GM19397 (cell line): Measurements from ENCODE around the gene CTDSPL2.
"Not testable (repeated sequence)": the region's sequence is repeated elsewhere in the genome, so short reads cannot be mapped to it uniquely, and the experiment has no call there.

ENCODE experiments used
- ATAC-seq: cut with Tn5 transposase; IDR thresholded peaks from one replicate; pipeline ENCODE4 v1.9.1; 2021; ENCODE audit warnings: mild to moderate bottlenecking, moderate library complexity; ENCODE audit not compliant: unreplicated experiment

Gene CTDSPL2

DNA sequence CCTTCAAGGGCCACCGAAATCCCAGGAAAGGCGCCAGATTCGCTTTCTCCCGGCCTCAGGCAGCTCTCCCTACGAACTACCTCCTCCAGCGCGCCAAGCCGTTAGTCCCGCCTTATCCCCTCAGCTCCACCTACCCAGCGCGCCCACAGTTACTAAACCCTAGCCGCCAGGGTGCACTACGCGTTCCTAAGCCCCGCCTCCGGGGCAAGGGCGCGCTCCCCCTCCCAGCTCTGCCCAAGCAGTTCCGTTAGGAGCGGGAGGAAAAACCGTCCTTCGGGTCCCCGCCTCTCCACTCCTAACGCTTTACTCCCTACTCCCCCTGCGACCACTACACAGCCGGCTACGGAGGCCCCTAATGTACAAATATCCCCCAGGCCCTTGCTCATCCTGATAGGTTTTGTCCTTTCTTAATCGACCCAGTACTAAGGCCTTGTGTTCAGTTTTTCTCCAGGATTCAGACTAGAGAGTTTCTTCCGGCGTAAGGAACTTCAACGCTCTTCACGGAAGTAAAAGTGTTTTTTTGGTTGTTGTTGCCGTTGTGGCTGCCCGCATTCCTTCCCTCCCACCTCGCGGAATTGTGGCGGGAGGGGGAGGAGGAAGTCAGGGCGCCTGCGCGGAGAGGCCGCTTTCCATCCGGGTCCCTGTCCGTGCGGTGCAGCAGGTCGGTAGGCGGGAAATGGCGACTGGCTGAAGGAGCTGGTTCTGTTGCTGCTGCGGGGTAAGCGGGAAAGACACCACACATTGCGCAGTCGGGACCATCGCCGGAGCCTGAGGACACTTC is at the start of gene CTDSPL2:
TSS of gene CTDSPL2 (plus strand) at position 655 of the 781 bp plus-strand sequence. CDS start 31,386 bp downstream, outside the sequence.
- peak; percentile 95 for ATAC-seq

DNA sequence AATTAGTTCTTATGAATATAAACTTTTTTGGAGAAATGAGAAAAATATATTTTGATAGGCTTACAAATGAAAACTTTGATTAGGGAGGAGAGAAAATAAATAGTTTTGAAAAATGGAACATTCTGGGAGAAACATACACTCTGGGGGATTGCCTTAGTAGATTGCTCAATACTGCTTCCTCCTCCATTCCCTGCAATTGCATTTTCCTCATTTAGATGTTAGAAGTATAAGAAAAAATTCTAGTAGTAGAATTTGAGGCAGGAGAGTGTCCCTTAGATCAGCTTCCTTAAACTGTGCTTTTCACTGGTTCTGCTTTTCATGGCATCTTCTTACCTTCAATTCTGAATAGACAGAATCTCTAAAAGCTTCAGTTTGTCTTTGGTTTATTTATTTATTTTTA is 46.2 kb upstream of the CTDSPL2 start:
- ATAC-seq, result no peak

- ATAC-seq, result no peak
Measured at GRCh38 chr15:44385344-44385942, 42.0 kb upstream of the CTDSPL2 start.

DNA sequence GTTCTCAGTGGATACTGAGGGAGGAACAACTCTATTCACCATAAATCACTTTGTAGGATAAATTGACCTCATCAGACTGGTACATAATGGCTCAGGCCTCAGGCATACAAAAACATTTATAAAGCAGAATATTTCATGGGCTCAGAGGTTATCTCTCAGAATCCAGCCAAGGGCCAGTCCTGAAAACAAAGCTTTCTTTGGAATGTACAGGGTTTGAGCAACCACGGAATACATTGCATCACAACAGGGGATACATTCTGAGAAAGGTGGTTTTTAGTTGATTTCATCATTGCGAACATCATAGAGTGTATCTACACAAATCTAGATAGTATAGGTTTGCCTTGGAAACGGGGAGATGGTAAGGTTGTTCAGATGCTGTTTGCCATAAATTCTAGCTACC is 33.4 kb upstream of the CTDSPL2 start:
- ATAC-seq, result no peak

GRCh38 chr15:44394562-44394961 is 32.9 kb upstream of the CTDSPL2 start:
- no peak for ATAC-seq

GRCh38 chr15:44397869-44398268 is 29.6 kb upstream of the CTDSPL2 start:
- no peak for ATAC-seq

DNA sequence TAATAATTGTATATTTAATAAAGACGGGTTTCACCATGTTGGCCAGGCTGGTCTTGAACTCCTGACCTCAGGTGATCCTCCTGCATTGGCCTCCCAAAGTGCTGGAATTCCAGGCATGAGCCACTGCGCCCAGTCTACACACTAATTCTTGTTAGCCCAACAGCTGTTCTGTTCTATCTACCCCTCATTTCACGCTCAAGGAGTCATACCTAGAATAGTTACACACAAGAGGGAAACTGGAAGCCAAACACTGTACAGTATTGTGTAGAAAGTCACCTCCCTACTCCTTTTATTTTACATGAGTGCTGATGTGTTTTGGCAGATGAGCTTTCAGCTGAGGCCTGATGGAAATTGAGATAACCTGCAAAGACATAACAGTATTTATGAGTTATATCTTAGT is 13.4 kb upstream of the CTDSPL2 start:
- ATAC-seq, result no peak

DNA sequence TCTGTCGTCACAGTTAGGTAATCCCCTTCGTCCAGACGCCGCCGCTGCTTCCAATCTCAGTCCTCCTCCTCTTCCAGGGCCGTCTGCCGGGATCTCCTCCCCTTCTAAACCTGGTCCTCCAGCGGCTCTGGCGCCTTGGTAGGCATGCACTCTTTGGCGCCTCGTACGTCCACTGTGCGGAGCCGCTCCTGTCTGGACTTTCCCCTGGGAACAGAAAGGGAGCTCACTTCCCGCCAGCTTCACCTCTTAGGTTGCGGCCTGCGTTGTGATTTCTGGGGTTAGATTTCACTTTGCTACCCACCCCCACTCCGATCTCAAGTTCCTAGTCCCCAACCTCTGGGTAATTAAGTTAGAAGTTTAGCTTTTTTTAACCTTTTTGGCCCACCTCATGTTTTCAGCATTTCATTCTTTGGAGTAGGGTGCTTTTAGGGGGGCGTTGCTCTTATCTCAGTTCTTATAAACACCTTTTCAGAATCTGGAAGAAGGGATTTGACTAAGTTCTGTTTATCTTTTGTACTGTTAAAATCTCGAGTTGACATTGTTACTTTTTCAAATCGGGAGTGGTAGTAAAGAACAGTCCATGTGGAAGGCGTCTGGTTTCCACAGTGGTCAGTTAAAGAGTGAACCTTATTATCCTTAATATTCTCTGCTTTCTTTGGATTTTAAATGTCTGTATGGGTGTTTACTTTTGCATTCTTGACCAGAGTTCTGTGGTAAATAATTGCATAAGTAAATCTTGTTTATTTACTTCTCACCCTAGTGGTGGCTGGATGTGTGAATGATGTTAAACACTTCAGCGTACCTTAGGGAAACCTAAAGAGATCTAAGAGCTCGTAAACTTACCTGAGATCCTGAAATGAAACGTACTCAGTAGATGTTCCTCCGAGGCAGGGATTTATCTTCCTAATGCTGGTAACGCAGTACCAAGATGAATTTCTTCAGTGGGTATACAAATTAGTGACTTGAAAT is 611 bp downstream of the CTDSPL2 start:
- ATAC-seq, result peak; percentile 3

GRCh38 chr15:44435893-44436667 is 8.7 kb downstream of the CTDSPL2 start:
- ATAC-seq, result no peak

- ATAC-seq, result no peak
Measured at GRCh38 chr15:44438402-44438801, 11.0 kb downstream of the CTDSPL2 start.

DNA sequence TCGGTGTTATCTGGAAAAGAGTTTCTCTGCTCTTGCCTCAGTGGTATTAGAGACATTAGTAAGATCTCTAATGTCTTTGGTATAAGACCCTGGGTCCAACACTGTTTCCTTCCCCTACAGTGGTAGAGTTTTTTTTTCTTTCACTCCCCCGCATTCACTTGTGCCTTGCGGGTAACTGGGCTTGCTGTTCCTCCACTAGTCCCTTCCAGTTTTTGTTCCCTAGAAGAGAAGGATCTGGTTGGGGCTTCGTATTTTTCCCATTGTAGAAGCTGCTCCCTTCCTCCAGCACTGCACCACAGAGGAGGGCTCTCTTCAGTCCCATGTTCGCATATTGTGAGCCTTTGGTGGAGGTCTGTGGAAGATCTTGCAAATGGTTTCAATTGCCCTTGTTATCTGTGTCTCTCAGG is 13.7 kb downstream of the CTDSPL2 start:
- no peak for ATAC-seq

DNA sequence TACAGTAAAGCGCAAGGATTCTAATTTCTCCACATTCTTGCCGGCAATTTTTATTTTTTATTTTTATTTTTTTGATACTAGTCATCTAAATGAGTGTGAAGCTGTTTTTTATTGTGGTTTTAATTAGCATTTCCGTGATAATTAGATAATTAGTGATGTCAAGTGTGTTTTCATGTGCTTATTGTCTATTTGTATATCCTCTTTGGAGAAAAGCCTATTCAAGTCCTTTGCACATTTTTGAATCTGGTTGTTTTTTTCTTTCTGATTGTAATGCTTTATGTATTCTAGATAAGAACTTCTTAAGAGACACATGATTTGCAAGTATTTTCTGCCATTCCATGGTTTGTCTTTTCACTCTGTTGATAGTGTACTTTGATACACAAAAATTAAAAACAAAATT is 16.1 kb downstream of the CTDSPL2 start:
- no peak for ATAC-seq

DNA sequence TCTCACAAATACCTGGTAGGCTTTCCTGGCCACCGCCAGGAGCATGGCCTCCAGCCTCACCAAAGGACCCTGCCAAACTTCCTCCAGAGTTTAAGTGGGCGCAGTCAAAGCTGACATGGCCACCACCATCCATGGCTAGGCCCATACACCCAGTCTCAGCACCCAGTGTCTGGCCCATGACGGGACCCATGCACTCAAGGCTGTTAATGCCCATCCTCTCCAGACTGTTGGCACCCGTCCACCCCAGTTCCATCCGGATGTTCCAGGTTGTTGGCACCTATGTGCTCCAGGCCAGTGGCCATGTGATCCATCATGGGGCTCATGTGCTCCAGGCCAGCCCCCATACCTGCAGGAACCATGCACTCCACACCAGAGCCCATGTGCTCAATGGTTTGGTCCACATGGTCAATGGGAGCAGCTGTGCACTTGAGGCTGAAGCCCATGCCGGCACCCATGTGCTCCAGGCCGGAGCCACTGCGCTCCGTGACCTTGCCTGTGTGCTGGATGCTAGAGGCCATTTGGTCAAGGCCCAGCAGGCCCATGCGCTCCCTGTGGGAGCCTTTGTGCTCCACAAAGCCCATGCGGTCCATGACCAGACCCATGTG is 20.4 kb downstream of the CTDSPL2 start:
- ATAC-seq, result no peak

DNA sequence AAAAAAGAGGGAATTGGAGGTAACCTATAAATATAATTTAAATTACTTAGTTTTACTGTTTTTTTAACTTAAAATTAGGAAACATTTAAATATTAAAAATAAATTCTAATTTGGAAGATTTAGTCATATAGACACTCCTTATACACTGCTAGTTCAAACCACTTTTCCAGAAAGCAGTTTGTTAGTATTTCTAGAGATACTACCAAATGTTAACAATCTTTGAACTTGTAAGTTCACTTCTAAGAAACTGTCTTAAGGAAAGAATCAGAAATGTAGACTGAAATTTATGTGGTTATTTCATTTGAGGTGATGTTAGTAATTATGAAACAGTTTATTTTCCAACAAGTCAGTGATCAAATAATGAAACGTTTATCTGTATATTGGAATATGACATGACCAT is 22.7 kb downstream of the CTDSPL2 start:
- ATAC-seq, result no peak

DNA sequence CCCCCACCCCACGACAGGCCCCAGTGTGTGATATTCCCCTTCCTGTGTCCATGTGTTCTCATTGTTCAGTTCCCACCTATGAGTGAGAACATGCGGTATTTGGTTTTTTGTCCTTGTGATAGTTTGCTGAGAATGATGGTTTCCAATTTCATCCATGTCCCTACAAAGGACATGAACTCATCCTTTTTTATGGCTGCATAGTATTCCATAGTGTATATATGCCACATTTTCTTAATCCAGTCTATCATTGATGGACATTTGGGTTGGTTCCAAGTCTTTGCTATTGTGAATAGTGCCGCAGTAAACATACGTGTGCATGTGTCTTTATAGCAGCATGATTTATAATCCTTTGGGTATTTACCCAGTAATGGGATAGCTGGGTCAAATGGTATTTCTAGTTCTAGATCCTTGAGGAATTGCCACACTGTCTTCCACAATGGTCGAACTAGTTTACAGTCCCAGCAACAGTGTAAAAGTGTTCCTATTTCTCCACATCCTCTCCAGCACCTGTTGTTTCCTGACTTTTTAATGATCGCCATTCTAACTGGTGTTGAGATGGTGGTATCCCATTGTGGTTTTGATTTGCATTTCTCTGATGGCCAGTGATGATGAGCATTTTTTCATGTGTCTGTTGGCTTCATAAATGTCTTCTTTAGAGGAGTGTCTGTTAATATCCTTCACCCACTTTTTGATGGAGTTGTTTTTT is 26.3 kb downstream of the CTDSPL2 start:
- not testable (repeated sequence) for ATAC-seq

- no peak for ATAC-seq
Measured at GRCh38 chr15:44458429-44458828, 31.0 kb downstream of the CTDSPL2 start.

GRCh38 chr15:44468709-44469385 is 41.4 kb downstream of the CTDSPL2 start:
- ATAC-seq, result no peak

DNA sequence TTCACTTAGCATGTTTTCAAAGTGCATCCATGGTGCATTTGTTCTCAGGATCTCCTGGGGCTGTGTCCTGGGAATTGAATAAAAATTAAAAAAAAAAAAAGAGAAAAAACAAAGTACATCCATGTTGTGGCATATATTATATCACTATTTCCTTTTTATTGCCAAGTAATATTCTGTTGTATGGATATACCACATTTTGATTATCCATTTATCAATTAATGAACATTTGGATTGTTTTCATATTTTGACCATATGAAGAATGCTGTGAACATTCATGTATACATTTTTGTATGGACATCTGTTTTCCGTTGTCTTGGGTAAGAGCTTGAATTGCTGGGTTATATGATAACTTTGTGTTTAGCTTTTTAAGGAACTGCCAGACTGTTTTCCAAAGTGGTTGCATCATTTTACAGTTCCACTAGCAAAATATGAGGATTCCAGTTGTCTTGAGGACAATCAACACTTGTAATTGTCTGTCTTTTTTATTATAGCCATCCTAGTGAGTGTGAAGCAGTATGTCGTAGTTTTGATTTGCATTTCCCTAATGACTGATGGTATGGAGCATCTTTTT is 44.5 kb downstream of the CTDSPL2 start:
- ATAC-seq, result no peak

- ATAC-seq, result no peak
Measured at GRCh38 chr15:44479343-44479742, 51.9 kb downstream of the CTDSPL2 start.
